Ovary (tissue), 9 donors: Measurements from ENCODE around the gene STOML2. TPM values are rescaled to one million over a fixed set of nuclear protein-coding genes. Genes with fewer than 3 reads are reported as not detected.
A peak's percentile ranks its signal among the peaks of the same experiment; 100 is the strongest.

Experiments used
- DNase-seq, 5 donors: peaks; one replicate each; pipeline ENCODE4 v3.0.0-alpha.2; 2019 to 2020
- H3K27ac ChIP-seq, 2 donors: fragments of 200-600 bp; one replicate each; pipeline versions ENCODE4 v1.5.1 to v1.8.0; 2019 to 2022
- H3K27me3 ChIP-seq: fragments of 200-600 bp; one replicate; pipeline ENCODE4 v1.8.0; 2022
- H3K36me3 ChIP-seq: fragments of 200-600 bp; sonication (generic); one replicate; pipeline ENCODE4 v1.5.1; 2019
- H3K4me1 ChIP-seq: one replicate; pipeline ENCODE4 v1.8.1; 2013; ENCODE audit warnings: mild to moderate bottlenecking, moderate library complexity; ENCODE audit not compliant: insufficient read depth
- H3K4me3 ChIP-seq: fragments of 200-600 bp; sonication (generic); one replicate; pipeline ENCODE4 v1.5.1; 2017
- H3K9me3 ChIP-seq, 2 donors: fragments of 200-600 bp in 1 of 2; sonication (generic) in 1 of 2; one replicate each; pipeline versions ENCODE4 v1.5.1 to v1.8.1; 2013 to 2019; ENCODE audit warnings: mild to moderate bottlenecking in 1 of 2, moderate library complexity in 1 of 2
- EP300 ChIP-seq: sonication (generic); formaldehyde crosslinking; IDR thresholded peaks from one replicate; pipeline ENCODE4 v1.6.1; 2017; ENCODE audit warnings: antibody characterized with exemption
- POLR2A ChIP-seq: fragments of 450-650 bp; IDR thresholded peaks from one replicate; pipeline ENCODE4 v1.6.1; 2017; ENCODE audit warnings: antibody characterized with exemption, mild to moderate bottlenecking, moderate library complexity
- WGBS, 3 donors: extraction: QIAGEN DNeasy Blood & Tissue Kit in 1 of 3; methylation state at CpG; one replicate each; pipeline versions ENCODE4 v1.1.5 to v1.1.7; 2013 to 2017; 5-methylcytosine and 5-hydroxymethylcytosine counted together
- intact Hi-C, 4 donors: fragments of 100-400 bp; cut with DNase I; formaldehyde crosslinking; loops; one replicate each; pipeline versions ENCODE4 v1.11.0 to v1.15.1; 2022 to 2023
- polyA plus RNA-seq, 2 donors: library from polyadenylated mRNA; stranded (reverse); fragments of 200-250 nt in 1 of 2; fragments of 350-450 nt in 1 of 2; fragmentation: Illumina TruSeq in 1 of 2; extraction: RNeasy Lipid Tissue Mini Kit (QIAGEN cat#74804) in 1 of 2; gene quantifications; one replicate each; pipeline ENCODE4 v1.2.3, GENCODE V29; 2013 to 2014
- total RNA-seq, 7 donors: library from RNA; depleted of rRNA in 2 of 7; stranded (reverse); fragments of >200 nt in 2 of 7; fragmentation: NEBNext Ultra II Directional in 3 of 7; extraction: Animal tissue kit (Norgen Biotek cat#: 25700) in 3 of 7; gene quantifications; one replicate each; pipeline versions ENCODE4 v1.1.0 to v1.2.4, GENCODE V29; 2016 to 2023
- TF ChIP-seq, protein P1 (sequence below), 3 donors: fragments of 450-650 bp in 2 of 3; fragments of 200-600 bp in 1 of 3; IDR thresholded peaks; one replicate each; pipeline versions ENCODE4 v1.5.1 to v1.8.0; 2016 to 2022; ENCODE audit warnings: antibody characterized with exemption in 3 of 3, mild to moderate bottlenecking in 1 of 3
- donor health status: DM: no; HTN: no; CAD: no; lungs with moderate emphysema.
- donor health status: DM: no; HTN: no; CAD: no.
- donor health status: Bipolar disorder and iron deficiency.
- donor health status: DM: yes; HTN: yes; CAD: no.
- donor health status: DM: no; HTN: no; CAD: no.
- donor health status: DM: yes; HTN: yes; CAD: no.

STOML2 gene
- total and polyA plus RNA-seq, 9 donors, result 70.1 to 97.7 (median 82.0) TPM

DNA sequence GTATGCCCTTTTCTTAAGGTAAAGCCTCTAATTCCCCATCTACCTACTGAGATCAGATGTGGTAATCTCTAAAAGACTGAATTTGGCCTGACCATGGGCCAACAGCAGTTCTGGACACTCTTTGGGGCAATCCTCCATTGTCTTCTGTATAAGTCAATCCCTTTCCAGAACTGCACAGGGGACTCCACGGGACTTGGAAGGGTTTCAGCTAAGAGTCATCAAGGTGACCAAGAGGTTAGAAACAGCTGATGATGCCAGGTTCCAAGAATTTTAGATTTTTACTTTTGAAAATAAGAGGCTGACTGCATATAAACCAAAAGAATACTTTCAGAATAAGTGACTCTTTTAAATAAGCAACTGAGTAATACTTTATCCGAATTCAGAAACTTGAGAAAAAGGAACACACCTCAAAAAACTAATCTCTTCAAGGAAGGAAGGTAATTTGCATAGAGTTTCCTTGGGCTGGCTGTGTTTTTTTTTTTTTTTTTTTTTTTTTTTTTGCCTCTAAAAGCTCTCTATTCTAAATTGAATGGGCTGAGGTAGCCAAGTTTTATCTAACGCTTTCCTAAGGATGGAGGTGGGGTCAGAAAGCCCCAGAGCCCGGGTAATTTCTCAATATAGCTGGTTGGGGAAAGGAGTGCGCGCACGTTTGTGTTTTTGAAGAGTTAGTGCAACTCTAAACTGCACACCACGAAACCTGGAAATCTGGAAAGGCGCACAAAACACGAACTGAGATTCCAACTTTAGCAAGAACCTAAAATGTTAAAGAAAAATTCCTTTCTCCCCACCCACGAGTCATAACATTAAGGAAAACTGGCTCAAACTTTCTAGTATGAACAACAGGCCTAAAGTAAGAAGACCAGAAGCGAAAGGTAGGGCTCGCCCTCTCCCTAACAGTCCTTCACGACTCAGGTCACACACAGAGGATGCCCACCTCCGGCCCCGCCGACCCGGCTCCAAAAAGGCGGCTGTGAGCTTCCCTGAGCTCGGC lies 31.8 kb downstream of the STOML2 start:
- Histone ChIP-seq H3K27me3 (no peaks in the 10 kb centered on the region), H3K4me3 (peak overlapping the region; percentile 99), H3K27ac (peak overlapping the region; percentile 84 to 99), H3K36me3 (no peaks in the 10 kb centered on the region), H3K9me3 (no peaks in the 10 kb centered on the region), H3K4me1 (peaks cover 13% of the 10 kb centered on the region)
- intact Hi-C loops, result loop anchor here in 2 of 4 donors (5.0 to 10.0 kb wide), 3 partner anchors 41 to 76 kb away; no protein-coding TSS in a partner anchor
- DNase-seq, result no peak
- TF ChIP-seq, protein P1, sequence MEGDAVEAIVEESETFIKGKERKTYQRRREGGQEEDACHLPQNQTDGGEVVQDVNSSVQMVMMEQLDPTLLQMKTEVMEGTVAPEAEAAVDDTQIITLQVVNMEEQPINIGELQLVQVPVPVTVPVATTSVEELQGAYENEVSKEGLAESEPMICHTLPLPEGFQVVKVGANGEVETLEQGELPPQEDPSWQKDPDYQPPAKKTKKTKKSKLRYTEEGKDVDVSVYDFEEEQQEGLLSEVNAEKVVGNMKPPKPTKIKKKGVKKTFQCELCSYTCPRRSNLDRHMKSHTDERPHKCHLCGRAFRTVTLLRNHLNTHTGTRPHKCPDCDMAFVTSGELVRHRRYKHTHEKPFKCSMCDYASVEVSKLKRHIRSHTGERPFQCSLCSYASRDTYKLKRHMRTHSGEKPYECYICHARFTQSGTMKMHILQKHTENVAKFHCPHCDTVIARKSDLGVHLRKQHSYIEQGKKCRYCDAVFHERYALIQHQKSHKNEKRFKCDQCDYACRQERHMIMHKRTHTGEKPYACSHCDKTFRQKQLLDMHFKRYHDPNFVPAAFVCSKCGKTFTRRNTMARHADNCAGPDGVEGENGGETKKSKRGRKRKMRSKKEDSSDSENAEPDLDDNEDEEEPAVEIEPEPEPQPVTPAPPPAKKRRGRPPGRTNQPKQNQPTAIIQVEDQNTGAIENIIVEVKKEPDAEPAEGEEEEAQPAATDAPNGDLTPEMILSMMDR (IDR thresholded peaks at IDR 0.05), result no peak
- no peak for TF ChIP-seq EP300
- TF ChIP-seq POLR2A, result no peak
- 1% methylated on average over 20 of the region's 20 CpGs for WGBS, 3 donors

DNA sequence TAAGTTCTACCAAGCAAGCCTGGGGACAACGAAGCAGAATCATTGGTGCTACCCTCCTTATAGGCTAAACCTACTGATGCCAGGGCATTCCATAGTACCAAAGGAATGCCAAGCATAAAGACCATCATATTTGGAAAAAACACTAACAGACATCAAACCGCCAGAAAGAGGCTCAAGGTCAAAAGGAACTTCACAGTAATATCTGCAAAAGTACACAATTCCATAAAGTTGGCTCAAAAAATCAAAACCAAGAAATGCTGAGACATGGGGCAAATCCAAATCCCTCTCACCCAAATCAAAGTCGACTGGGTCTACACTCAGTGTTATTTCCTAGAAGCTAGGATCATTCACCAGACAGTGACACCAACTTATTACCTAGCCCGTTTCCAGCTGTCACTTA lies 33.9 kb downstream of the STOML2 start:
- WGBS, 3 donors, result 17 to 55% (median 27%) methylated on average over 4 of the region's 4 CpGs
- no peak overlapping the region for H3K27ac ChIP-seq
- intact Hi-C loops, result no loop called here

DNA sequence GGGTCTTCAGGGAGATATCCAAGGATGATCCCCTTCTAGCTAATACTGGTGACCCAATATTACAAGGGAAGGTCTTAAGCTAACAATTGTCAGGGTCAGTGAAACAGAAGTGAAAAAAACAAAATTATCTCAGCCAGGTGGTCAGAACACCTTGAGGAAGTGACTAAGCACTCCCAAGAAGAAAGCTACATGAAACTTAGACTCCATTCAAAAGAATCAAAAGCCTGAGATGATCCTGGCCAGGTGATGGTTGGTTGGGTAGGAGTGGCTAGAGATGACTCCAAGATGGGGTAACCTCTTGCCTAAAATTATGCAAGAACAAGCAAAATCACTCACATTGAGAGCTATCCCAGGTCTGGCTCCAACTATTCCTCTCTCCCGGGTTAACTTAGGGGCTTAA lies 35.9 kb downstream of the STOML2 start:
- no peak for TF ChIP-seq EP300
- TF ChIP-seq POLR2A, result no peak
- TF ChIP-seq, protein P1 (IDR thresholded peaks at IDR 0.05), result no peak
- 74 to 88% (median 85%) methylated on average over 1 of the region's 1 CpG for WGBS, 3 donors
- peaks cover 13% of the 10 kb centered on the region for H3K4me1 ChIP-seq
- no peaks in the 10 kb centered on the region for H3K27me3 ChIP-seq
- H3K9me3 ChIP-seq, result no peaks in the 10 kb centered on the region
- H3K36me3 ChIP-seq, result no peaks in the 10 kb centered on the region
- intact Hi-C loops, result no loop called here
- no peak overlapping the region for H3K27ac ChIP-seq
- no peak for DNase-seq
- H3K4me3 ChIP-seq, result no peak overlapping the region

More for the DNA sequence above, 33.9 kb downstream of the STOML2 start:
- Histone ChIP-seq H3K4me1 (peaks cover 13% of the 10 kb centered on the region), H3K4me3 (no peak overlapping the region), H3K27me3 (no peaks in the 10 kb centered on the region), H3K9me3 (no peaks in the 10 kb centered on the region), H3K36me3 (no peaks in the 10 kb centered on the region)
- TF ChIP-seq POLR2A, result no peak
- TF ChIP-seq, protein P1 (IDR thresholded peaks at IDR 0.05), result no peak
- no peak for TF ChIP-seq EP300
- no peak for DNase-seq

DNA sequence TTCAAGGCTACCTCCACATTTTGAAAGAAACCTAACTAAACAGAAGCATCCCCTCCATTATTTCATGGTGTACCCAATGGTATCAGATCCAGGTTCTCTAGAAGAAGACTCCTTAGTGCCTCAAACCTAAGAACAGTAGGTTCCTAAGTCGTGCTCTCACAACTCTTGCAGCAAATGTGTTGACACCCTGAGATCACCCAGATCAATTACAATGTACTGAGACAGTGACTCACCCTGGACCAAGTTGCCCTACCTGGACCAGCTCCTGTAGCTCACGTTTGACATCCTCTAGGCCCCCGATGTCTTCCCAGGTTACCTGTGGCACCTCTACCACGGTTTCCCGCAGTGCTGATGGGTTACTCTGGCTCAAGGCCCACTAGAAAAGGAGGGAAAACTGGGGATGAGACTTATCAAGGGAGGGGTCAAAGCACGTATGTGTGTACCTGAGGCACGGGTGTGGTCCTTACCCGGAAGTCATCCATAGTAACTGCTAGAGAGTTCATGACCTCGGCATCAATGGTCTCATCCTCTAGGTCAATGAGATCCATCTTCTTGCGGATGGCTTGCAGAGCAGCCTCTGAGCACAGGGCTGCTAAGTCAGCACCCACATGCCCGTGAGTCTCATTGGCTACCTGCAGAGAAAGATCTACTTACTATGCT lies 42.3 kb downstream of the STOML2 start:
- Histone ChIP-seq H3K4me3 (no peak overlapping the region), H3K27ac (no peak overlapping the region), H3K4me1 (no peaks in the 10 kb centered on the region), H3K9me3 (no peaks in the 10 kb centered on the region), H3K36me3 (no peaks in the 10 kb centered on the region), H3K27me3 (no peaks in the 10 kb centered on the region)
- intact Hi-C loops, result no loop called here
- no peak for TF ChIP-seq EP300
- TF ChIP-seq, protein P1 (IDR thresholded peaks at IDR 0.05), result no peak
- TF ChIP-seq POLR2A, result no peak
- no peak for DNase-seq
- 92 to 95% (median 93%) methylated on average over 11 of the region's 11 CpGs for WGBS, 3 donors
